B cell (primary cell): ENCODE measurements around the gene SCMH1. TPM values are rescaled to one million over a fixed set of nuclear protein-coding genes. Genes with fewer than 3 reads are reported as not detected.

Source experiments
- ATAC-seq: fragments of 200-7000 bp; cut with Tn5 transposase; one replicate; pipeline ENCODE4 v1.10.0; 2021; ENCODE audit warnings: low read depth, mild to moderate bottlenecking, moderate number of reproducible peaks, moderate library complexity
- CTCF ChIA-PET: fragments of 350-600 bp; sonication (Branson Sonifier 250); formaldehyde crosslinking; loops from one replicate; lab custom pipeline; 2021; ENCODE audit warnings: antibody characterized with exemption, inconsistent platforms; lab: Charles Lee
- POLR2A ChIA-PET: fragments of 350-600 bp; sonication (Branson Sonifier 250); formaldehyde crosslinking; loops from one replicate; lab custom pipeline; 2021; ENCODE audit warnings: antibody characterized with exemption; lab: Charles Lee
- DNase-seq: peaks from one replicate; pipeline ENCODE4 v3.0.0; 2013
- H2AFZ ChIP-seq: 2 replicates; pipeline ENCODE4 v1.6.1; 2012; ENCODE audit warnings: mild to moderate bottlenecking, low read depth, low read length; ENCODE audit not compliant: insufficient read depth, poor library complexity, severe bottlenecking
- H3K27ac ChIP-seq, 2 donors: 1 replicate in 1 of 2; 2 replicates in 1 of 2; pipeline ENCODE4 v1.5.1; 2012 to 2013; ENCODE audit warnings: low read length in 2 of 2, mild to moderate bottlenecking in 2 of 2, moderate library complexity in 1 of 2
- H3K27me3 ChIP-seq, 4 experiments: fragments of 200-600 bp in 1 of 4; sonication (generic) in 1 of 4; replicated peaks in 1 of 4; 1 replicate in 2 of 4; 2 replicates in 2 of 4; pipeline versions ENCODE4 v1.6.1 to v1.7.0; 2013 to 2016; ENCODE audit warnings: low read length in 3 of 4, mild to moderate bottlenecking in 2 of 4, mixed read lengths in 1 of 4, moderate library complexity in 1 of 4; ENCODE audit not compliant: insufficient read depth in 4 of 4, control insufficient read depth in 3 of 4; ENCODE audit errors: control extremely low read depth in 1 of 4
- H3K36me3 ChIP-seq, 2 experiments: replicated peaks in 1 of 2; 1 replicate in 1 of 2; 2 replicates in 1 of 2; pipeline versions ENCODE4 v1.6.1 to v1.7.1; 2013; ENCODE audit warnings: low read length in 1 of 2; ENCODE audit not compliant: insufficient read depth in 2 of 2, control insufficient read depth in 1 of 2; ENCODE audit errors: control extremely low read depth in 1 of 2, extremely low read depth in 1 of 2
- H3K4me1 ChIP-seq, 2 donors: fragments of 200-600 bp in 1 of 2; sonication (generic) in 1 of 2; 1 replicate in 1 of 2; 2 replicates in 1 of 2; pipeline versions ENCODE4 v1.5.1 to v1.6.1; 2013 to 2017; ENCODE audit warnings: low read length in 2 of 2; ENCODE audit not compliant: control insufficient read depth in 2 of 2, insufficient read depth in 2 of 2
- H3K4me2 ChIP-seq: replicated peaks from 2 replicates; pipeline ENCODE3; 2012; ENCODE audit warnings: mild to moderate bottlenecking, low read depth, low read length; ENCODE audit not compliant: poor library complexity, severe bottlenecking
- H3K4me3 ChIP-seq, 5 experiments: fragments of 200-600 bp in 1 of 5; sonication (generic) in 1 of 5; 1 replicate in 3 of 5; 2 replicates in 2 of 5; pipeline versions ENCODE4 v1.5.1 to v1.7.0; 2011 to 2016; ENCODE audit warnings: low read length in 4 of 5, mild to moderate bottlenecking in 4 of 5, low read depth in 2 of 5, control low read depth in 1 of 5, moderate library complexity in 1 of 5; ENCODE audit not compliant: insufficient read depth in 1 of 5; ENCODE audit errors: control extremely low read depth in 1 of 5, extremely low read depth in 1 of 5
- H3K79me2 ChIP-seq: fragments of 200-600 bp; sonication (generic); one replicate; pipeline ENCODE4 v1.6.0; 2016; ENCODE audit warnings: low read length; ENCODE audit not compliant: control insufficient read depth, insufficient read depth
- H3K9ac ChIP-seq: fragments of 200-600 bp; sonication (generic); 2 replicates; pipeline ENCODE4 v1.6.1; 2017; ENCODE audit warnings: mild to moderate bottlenecking, low read length, moderate library complexity
- H3K9me3 ChIP-seq, 3 donors: one replicate each; pipeline versions ENCODE4 v1.6.1 to v1.7.1; 2013; ENCODE audit warnings: low read length in 2 of 3; ENCODE audit not compliant: control insufficient read depth in 2 of 3, insufficient read depth in 1 of 3; ENCODE audit errors: control extremely low read depth in 1 of 3
- H4K20me1 ChIP-seq: 2 replicates; pipeline ENCODE4 v1.6.0; 2012; ENCODE audit warnings: mild to moderate bottlenecking, low read length; ENCODE audit not compliant: insufficient read depth, control insufficient read depth, poor library complexity, severe bottlenecking
- H3K27ac Mint-ChIP-seq: one replicate; pipeline ENCODE4 v1.8.0; 2021; ENCODE audit warnings: mixed read lengths
- H3K27me3 Mint-ChIP-seq: one replicate; pipeline ENCODE4 v1.8.0; 2021; ENCODE audit warnings: mixed read lengths
- H3K4me1 Mint-ChIP-seq: one replicate; pipeline ENCODE4 v1.8.0; 2021; ENCODE audit warnings: mixed read lengths
- H3K4me3 Mint-ChIP-seq: one replicate; pipeline ENCODE4 v1.8.0; 2021; ENCODE audit warnings: mixed read lengths
- H3K9me3 Mint-ChIP-seq: one replicate; pipeline ENCODE4 v1.8.0; 2022; ENCODE audit warnings: mixed read lengths; ENCODE audit not compliant: insufficient read depth
- EZH2 ChIP-seq: IDR thresholded peaks from 2 replicates; pipeline ENCODE4 v1.6.1; 2012; ENCODE audit warnings: borderline replicate concordance, low read depth, mild to moderate bottlenecking, moderate library complexity, low read length; ENCODE audit not compliant: insufficient read depth, poor library complexity, severe bottlenecking
- WGBS: methylation state at CpG from one replicate; pipeline ENCODE4 v1.1.5; 2013; ENCODE audit warnings: missing lambda C conversion rate; ENCODE audit not compliant: insufficient coverage; 5-methylcytosine and 5-hydroxymethylcytosine counted together
- intact Hi-C: fragments of 100-400 bp; cut with micrococcal nuclease; formaldehyde crosslinking; loops from one replicate; pipeline ENCODE4 v1.10.0; 2022
- polyA plus RNA-seq: library from polyadenylated mRNA; depleted of rRNA; stranded (reverse); fragments of >200 nt; gene quantifications from 2 replicates; pipeline ENCODE4 v1.2.3, GENCODE V29; 2012
- total RNA-seq, 2 donors: library from RNA; stranded (reverse); fragments of 120-200 nt in 1 of 2; gene quantifications; 1 replicate in 1 of 2; 2 replicates in 1 of 2; pipeline versions ENCODE4 v1.2.3 to v1.2.4, GENCODE V29; 2013 to 2022
- TF ChIP-seq, protein P1 (sequence below): fragments of 200-600 bp; IDR thresholded peaks from one replicate; pipeline ENCODE4 v1.8.0; 2022; ENCODE audit warnings: antibody characterized with exemption, mild to moderate bottlenecking

Gene SCMH1
- total and polyA plus RNA-seq, 2 donors (not counting 1 experiment from before 2014, with no cell fraction given): 29.4 to 33.3 TPM

GRCh38 chr1:41110736-41111135 lies 131.4 kb downstream of the SCMH1 start:
- Mint-ChIP-seq H3K4me3 (no peak overlapping the region), H3K4me1 (peaks cover 7% of the 10 kb centered on the region), H3K27me3 (no peaks in the 10 kb centered on the region), H3K9me3 (no peaks in the 10 kb centered on the region), H3K27ac (no peak overlapping the region)
- Histone ChIP-seq H3K36me3 (peaks cover 0 to 7% of the 10 kb centered on the region in 2 experiments), H3K4me1 (no peaks in the 10 kb centered on the region), H3K27me3 (no peaks in the 10 kb centered on the region), H3K79me2 (no peaks in the 10 kb centered on the region), H2AFZ (no peak overlapping the region), H3K9me3 (peaks cover 0 to 3% (median 0%) of the 10 kb centered on the region in 3 donors), H3K9ac (no peak overlapping the region), H4K20me1 (no peaks in the 10 kb centered on the region), H3K4me3 (no peak overlapping the region), H3K4me2 (no peak overlapping the region), H3K27ac (no peak overlapping the region)
- no CpG with 5 or more reads among the region's 1 CpG for WGBS
- intact Hi-C loops: no loop called here
- DNase-seq (no peak), ATAC-seq (no peak)
- TF ChIP-seq, protein P1, sequence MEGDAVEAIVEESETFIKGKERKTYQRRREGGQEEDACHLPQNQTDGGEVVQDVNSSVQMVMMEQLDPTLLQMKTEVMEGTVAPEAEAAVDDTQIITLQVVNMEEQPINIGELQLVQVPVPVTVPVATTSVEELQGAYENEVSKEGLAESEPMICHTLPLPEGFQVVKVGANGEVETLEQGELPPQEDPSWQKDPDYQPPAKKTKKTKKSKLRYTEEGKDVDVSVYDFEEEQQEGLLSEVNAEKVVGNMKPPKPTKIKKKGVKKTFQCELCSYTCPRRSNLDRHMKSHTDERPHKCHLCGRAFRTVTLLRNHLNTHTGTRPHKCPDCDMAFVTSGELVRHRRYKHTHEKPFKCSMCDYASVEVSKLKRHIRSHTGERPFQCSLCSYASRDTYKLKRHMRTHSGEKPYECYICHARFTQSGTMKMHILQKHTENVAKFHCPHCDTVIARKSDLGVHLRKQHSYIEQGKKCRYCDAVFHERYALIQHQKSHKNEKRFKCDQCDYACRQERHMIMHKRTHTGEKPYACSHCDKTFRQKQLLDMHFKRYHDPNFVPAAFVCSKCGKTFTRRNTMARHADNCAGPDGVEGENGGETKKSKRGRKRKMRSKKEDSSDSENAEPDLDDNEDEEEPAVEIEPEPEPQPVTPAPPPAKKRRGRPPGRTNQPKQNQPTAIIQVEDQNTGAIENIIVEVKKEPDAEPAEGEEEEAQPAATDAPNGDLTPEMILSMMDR: no peak
- no peak for TF ChIP-seq EZH2
- CTCF ChIA-PET: no interaction called here
- POLR2A ChIA-PET: no interaction called here

DNA sequence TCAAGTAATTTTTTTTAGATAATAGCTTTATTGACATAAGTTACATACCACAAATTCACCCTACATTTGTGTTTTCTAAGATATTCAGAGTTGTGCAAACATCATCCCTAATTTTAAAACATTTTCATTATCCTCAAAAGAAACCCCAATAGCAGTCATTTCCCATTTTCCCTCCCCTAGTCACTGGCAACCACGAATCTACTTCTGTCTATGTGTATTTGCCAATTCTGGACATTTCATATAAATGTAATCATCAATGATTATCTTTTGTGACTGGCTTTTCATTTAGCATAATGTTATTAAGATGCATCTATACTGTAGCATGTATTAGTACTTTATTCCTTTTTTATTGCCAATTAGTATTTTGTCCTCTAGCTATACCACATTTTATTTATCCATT lies 131.8 kb downstream of the SCMH1 start:
- Histone ChIP-seq H3K36me3 (peaks cover 0 to 7% of the 10 kb centered on the region in 2 experiments), H3K27ac (no peak overlapping the region), H3K4me2 (no peak overlapping the region), H2AFZ (no peak overlapping the region), H3K79me2 (no peaks in the 10 kb centered on the region), H3K4me3 (no peak overlapping the region), H3K9me3 (peaks cover 0 to 3% (median 0%) of the 10 kb centered on the region in 3 donors), H3K4me1 (no peaks in the 10 kb centered on the region), H3K27me3 (no peaks in the 10 kb centered on the region), H4K20me1 (no peaks in the 10 kb centered on the region), H3K9ac (no peak overlapping the region)
- DNase-seq (no peak), ATAC-seq (no peak)
- CTCF ChIA-PET: no interaction called here
- no peak overlapping the region for H3K4me3 Mint-ChIP-seq
- no peak overlapping the region for H3K27ac Mint-ChIP-seq
- WGBS: no CpG with 5 or more reads among the region's 1 CpG
- POLR2A ChIA-PET: no interaction called here
- TF ChIP-seq, protein P1: no peak
- intact Hi-C loops: no loop called here
- H3K9me3 Mint-ChIP-seq: no peaks in the 10 kb centered on the region
- H3K27me3 Mint-ChIP-seq: no peaks in the 10 kb centered on the region
- peaks cover 11% of the 10 kb centered on the region for H3K4me1 Mint-ChIP-seq
